Endothelial cell (in vitro differentiated cells): ENCODE results near the gene MCMBP. TPM values are rescaled to one million over a fixed set of nuclear protein-coding genes. Genes with fewer than 3 reads are reported as not detected.
A peak's percentile ranks its signal among the peaks of the same experiment; 100 is the strongest.

ENCODE experiments used
- DNase-seq: peaks from one replicate; pipeline ENCODE4 v3.0.0; 2021; ENCODE audit warnings: low spot score
- H3K27ac Mint-ChIP-seq: one replicate; pipeline ENCODE4 v1.8.0; 2021; ENCODE audit warnings: mixed read lengths, inconsistent platforms; ENCODE audit not compliant: unreplicated experiment
- H3K27me3 Mint-ChIP-seq: one replicate; pipeline ENCODE4 v1.8.0; 2021; ENCODE audit warnings: mild to moderate bottlenecking, moderate library complexity, mixed read lengths, inconsistent platforms; ENCODE audit not compliant: unreplicated experiment
- H3K36me3 Mint-ChIP-seq: one replicate; pipeline ENCODE4 v1.8.0; 2021; ENCODE audit warnings: mild to moderate bottlenecking, low read depth, mixed read lengths, inconsistent platforms; ENCODE audit not compliant: unreplicated experiment
- H3K4me1 Mint-ChIP-seq: one replicate; pipeline ENCODE4 v1.8.0; 2021; ENCODE audit warnings: mild to moderate bottlenecking, mixed read lengths, inconsistent platforms; ENCODE audit not compliant: unreplicated experiment
- H3K4me3 Mint-ChIP-seq: one replicate; pipeline ENCODE4 v1.8.0; 2021; ENCODE audit warnings: mild to moderate bottlenecking, mixed read lengths, inconsistent platforms; ENCODE audit not compliant: unreplicated experiment
- H3K9me3 Mint-ChIP-seq: one replicate; pipeline ENCODE4 v1.8.0; 2021; ENCODE audit warnings: mixed read lengths, inconsistent platforms; ENCODE audit not compliant: unreplicated experiment
- total RNA-seq: library from RNA; stranded (reverse); fragmentation: NEBNext Ultra II Directional; extraction: Animal tissue kit (Norgen Biotek cat#: 25700); gene quantifications from one replicate; pipeline ENCODE4 v1.2.1, GENCODE V29; 2021; ENCODE audit not compliant: unreplicated experiment
- TF ChIP-seq, protein P1 (sequence below): fragments of 200-600 bp; sonication (generic); IDR thresholded peaks from one replicate; pipeline ENCODE4 v1.5.0; 2021; ENCODE audit warnings: antibody characterized with exemption; ENCODE audit not compliant: unreplicated experiment

The MCMBP gene
- total RNA-seq, 1 donor from 2014 or later: 72.1 TPM

- no peak for DNase-seq
- Mint-ChIP-seq H3K27ac (no peak overlapping the region), H3K9me3 (no peaks in the 10 kb centered on the region), H3K27me3 (peaks cover 6% of the 10 kb centered on the region), H3K4me1 (peaks cover 10% of the 10 kb centered on the region), H3K4me3 (no peak overlapping the region), H3K36me3 (peaks cover 19% of the 10 kb centered on the region)
- TF ChIP-seq, protein P1, sequence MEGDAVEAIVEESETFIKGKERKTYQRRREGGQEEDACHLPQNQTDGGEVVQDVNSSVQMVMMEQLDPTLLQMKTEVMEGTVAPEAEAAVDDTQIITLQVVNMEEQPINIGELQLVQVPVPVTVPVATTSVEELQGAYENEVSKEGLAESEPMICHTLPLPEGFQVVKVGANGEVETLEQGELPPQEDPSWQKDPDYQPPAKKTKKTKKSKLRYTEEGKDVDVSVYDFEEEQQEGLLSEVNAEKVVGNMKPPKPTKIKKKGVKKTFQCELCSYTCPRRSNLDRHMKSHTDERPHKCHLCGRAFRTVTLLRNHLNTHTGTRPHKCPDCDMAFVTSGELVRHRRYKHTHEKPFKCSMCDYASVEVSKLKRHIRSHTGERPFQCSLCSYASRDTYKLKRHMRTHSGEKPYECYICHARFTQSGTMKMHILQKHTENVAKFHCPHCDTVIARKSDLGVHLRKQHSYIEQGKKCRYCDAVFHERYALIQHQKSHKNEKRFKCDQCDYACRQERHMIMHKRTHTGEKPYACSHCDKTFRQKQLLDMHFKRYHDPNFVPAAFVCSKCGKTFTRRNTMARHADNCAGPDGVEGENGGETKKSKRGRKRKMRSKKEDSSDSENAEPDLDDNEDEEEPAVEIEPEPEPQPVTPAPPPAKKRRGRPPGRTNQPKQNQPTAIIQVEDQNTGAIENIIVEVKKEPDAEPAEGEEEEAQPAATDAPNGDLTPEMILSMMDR: no peak
These were observed 48.3 kb downstream of the MCMBP start for GRCh38 chr10:119824299-119824698.

GRCh38 chr10:119821182-119821581 lies 51.5 kb downstream of the MCMBP start:
- Mint-ChIP-seq H3K4me1 (peaks cover 14% of the 10 kb centered on the region), H3K4me3 (no peak overlapping the region), H3K27me3 (peaks cover 2% of the 10 kb centered on the region), H3K9me3 (no peaks in the 10 kb centered on the region), H3K36me3 (peaks cover 16% of the 10 kb centered on the region), H3K27ac (no peak overlapping the region)
- TF ChIP-seq, protein P1: no peak
- no peak for DNase-seq

DNA sequence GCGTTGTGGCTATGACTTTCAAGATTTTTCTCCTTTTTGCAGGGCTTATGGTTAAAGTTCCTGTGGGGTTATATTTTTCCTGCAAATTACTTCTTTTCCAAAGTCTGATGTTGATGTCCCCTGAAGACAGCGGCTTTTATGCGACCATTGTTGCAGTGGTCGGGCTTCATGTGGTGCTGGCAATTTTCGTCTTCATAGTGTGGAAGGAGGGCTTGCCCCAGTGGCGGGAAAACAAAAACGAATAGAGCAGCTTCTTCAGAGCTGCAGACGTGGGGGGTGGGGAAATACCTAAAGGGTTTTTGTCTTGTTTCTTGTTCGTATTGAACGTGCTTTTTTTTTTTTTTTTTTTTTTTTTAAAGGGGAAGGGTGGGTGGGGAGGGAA lies 53.8 kb downstream of the MCMBP start:
- DNase-seq: no peak
- peaks cover 2% of the 10 kb centered on the region for H3K27me3 Mint-ChIP-seq
- TF ChIP-seq, protein P1: no peak
- peaks cover 14% of the 10 kb centered on the region for H3K4me1 Mint-ChIP-seq
- peak overlapping the region; percentile 92 for H3K4me3 Mint-ChIP-seq
- H3K9me3 Mint-ChIP-seq: no peaks in the 10 kb centered on the region
- H3K27ac Mint-ChIP-seq: peak overlapping the region; percentile 83
- H3K36me3 Mint-ChIP-seq: peaks cover 27% of the 10 kb centered on the region

GRCh38 chr10:119817991-119818888 lies 54.4 kb downstream of the MCMBP start:
- peaks cover 14% of the 10 kb centered on the region for H3K4me1 Mint-ChIP-seq
- peak; percentile 94 for DNase-seq
- peaks cover 21% of the 10 kb centered on the region for H3K36me3 Mint-ChIP-seq
- TF ChIP-seq, protein P1: peak; percentile 58
- no peak overlapping the region for H3K27ac Mint-ChIP-seq
- no peaks in the 10 kb centered on the region for H3K9me3 Mint-ChIP-seq
- H3K4me3 Mint-ChIP-seq: peak overlapping the region; percentile 92
- H3K27me3 Mint-ChIP-seq: peaks cover 2% of the 10 kb centered on the region

- H3K4me1 Mint-ChIP-seq: peaks cover 13% of the 10 kb centered on the region
- no peaks in the 10 kb centered on the region for H3K27me3 Mint-ChIP-seq
- TF ChIP-seq, protein P1: no peak
- peaks cover 13% of the 10 kb centered on the region for H3K36me3 Mint-ChIP-seq
- no peaks in the 10 kb centered on the region for H3K9me3 Mint-ChIP-seq
- no peak for DNase-seq
- no peak overlapping the region for H3K27ac Mint-ChIP-seq
- H3K4me3 Mint-ChIP-seq: no peak overlapping the region
These were observed 57.0 kb downstream of the MCMBP start for GRCh38 chr10:119815671-119816070.
